Measurements from ENCODE around the gene FBXL15. TPM values are rescaled to one million over a fixed set of nuclear protein-coding genes. Genes with fewer than 3 reads are reported as not detected.

Gene FBXL15
- total RNA-seq, 4 donors from 2014 or later = 14.2 to 34.8 (median 21.0) TPM

DNA sequence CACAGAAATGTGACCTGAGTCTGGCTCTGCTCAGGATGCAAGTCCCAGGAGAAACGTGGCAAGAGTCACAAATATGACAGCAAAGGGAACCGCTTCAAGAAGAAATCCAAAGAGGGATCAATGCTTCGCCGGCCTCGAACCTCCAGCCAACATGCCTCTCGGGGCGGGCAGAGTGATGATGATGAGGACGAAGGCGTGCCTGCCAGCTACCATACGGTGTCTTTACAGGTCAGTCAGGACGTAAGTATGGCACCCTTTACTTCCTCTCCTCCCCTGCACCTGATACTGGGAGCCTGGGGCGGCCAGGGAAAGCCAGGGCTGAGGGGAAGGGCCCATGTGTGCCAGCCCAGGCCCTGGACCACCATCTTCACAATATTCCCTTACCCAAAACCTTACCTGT is 43.7 kb upstream of the FBXL15 start:
- in situ Hi-C loops (cut with MboI; ENCODE audit: low sequenced_read_pairs in 4 of 4) = loop anchor here in 1 of 4 donors (25.0 kb wide), 1 partner anchor 210 kb away; no protein-coding TSS in a partner anchor
- no peak overlapping the region for H3K27ac ChIP-seq
- no peaks in the 10 kb centered on the region for H3K27me3 ChIP-seq
- no peak overlapping the region for H3K4me3 ChIP-seq
- ATAC-seq (no peak), DNase-seq (no peak)
- no peaks in the 10 kb centered on the region for H3K9me3 ChIP-seq
- TF ChIP-seq, protein P1, sequence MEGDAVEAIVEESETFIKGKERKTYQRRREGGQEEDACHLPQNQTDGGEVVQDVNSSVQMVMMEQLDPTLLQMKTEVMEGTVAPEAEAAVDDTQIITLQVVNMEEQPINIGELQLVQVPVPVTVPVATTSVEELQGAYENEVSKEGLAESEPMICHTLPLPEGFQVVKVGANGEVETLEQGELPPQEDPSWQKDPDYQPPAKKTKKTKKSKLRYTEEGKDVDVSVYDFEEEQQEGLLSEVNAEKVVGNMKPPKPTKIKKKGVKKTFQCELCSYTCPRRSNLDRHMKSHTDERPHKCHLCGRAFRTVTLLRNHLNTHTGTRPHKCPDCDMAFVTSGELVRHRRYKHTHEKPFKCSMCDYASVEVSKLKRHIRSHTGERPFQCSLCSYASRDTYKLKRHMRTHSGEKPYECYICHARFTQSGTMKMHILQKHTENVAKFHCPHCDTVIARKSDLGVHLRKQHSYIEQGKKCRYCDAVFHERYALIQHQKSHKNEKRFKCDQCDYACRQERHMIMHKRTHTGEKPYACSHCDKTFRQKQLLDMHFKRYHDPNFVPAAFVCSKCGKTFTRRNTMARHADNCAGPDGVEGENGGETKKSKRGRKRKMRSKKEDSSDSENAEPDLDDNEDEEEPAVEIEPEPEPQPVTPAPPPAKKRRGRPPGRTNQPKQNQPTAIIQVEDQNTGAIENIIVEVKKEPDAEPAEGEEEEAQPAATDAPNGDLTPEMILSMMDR (IDR thresholded peaks at IDR 0.05 in 4 of 5, conservative IDR thresholded peaks at IDR 0.05 in 1 of 5) = no peak
- TF ChIP-seq POLR2A (IDR thresholded peaks at IDR 0.05) = no peak
- H3K4me1 ChIP-seq = no peaks in the 10 kb centered on the region
- H3K36me3 ChIP-seq = peaks cover 5 to 95% of the 10 kb centered on the region in 2 donors
- intact Hi-C loops (cut with DNase I; ENCODE audit: low total_unique reads) = no loop called here

GRCh38 chr10:102379383-102379782 is 41.3 kb upstream of the FBXL15 start:
- TF ChIP-seq POLR2A (IDR thresholded peaks at IDR 0.05) = no peak
- TF ChIP-seq, protein P1 (IDR thresholded peaks at IDR 0.05 in 4 of 5, conservative IDR thresholded peaks at IDR 0.05 in 1 of 5) = no peak
- Histone ChIP-seq H3K4me1 (no peaks in the 10 kb centered on the region), H3K27me3 (no peaks in the 10 kb centered on the region), H3K36me3 (peaks cover 5 to 83% of the 10 kb centered on the region in 2 donors), H3K9me3 (no peaks in the 10 kb centered on the region), H3K27ac (no peak overlapping the region), H3K4me3 (no peak overlapping the region)
- in situ Hi-C loops (cut with MboI; ENCODE audit: low sequenced_read_pairs in 4 of 4) = loop anchor here in 1 of 4 donors (25.0 kb wide), 1 partner anchor 208 kb away; no protein-coding TSS in a partner anchor
- ATAC-seq = no peak
- intact Hi-C loops (cut with DNase I; ENCODE audit: low total_unique reads) = no loop called here
- DNase-seq = no peak

GRCh38 chr10:102381983-102382382 is 38.7 kb upstream of the FBXL15 start:
- intact Hi-C loops (cut with DNase I; ENCODE audit: low total_unique reads) (no loop called here), in situ Hi-C loops (cut with MboI; ENCODE audit: low sequenced_read_pairs in 4 of 4) (loop anchor here in 1 of 4 donors (25.0 kb wide), 1 partner anchor 205 kb away; no protein-coding TSS in a partner anchor)
- no peaks in the 10 kb centered on the region for H3K4me1 ChIP-seq

GRCh38 chr10:102382871-102383270 is 37.8 kb upstream of the FBXL15 start:
- ATAC-seq = no peak
- DNase-seq = no peak
- Histone ChIP-seq H3K36me3 (peaks cover 0 to 49% of the 10 kb centered on the region in 2 donors), H3K27ac (no peak overlapping the region), H3K27me3 (no peaks in the 10 kb centered on the region), H3K9me3 (no peaks in the 10 kb centered on the region), H3K4me3 (no peak overlapping the region), H3K4me1 (no peaks in the 10 kb centered on the region)
- TF ChIP-seq, protein P1 (IDR thresholded peaks at IDR 0.05 in 4 of 5, conservative IDR thresholded peaks at IDR 0.05 in 1 of 5) = no peak
- TF ChIP-seq POLR2A (IDR thresholded peaks at IDR 0.05) = no peak
- in situ Hi-C loops (cut with MboI; ENCODE audit: low sequenced_read_pairs in 4 of 4) (loop anchor here in 1 of 4 donors (25.0 kb wide), 1 partner anchor 204 kb away; no protein-coding TSS in a partner anchor), intact Hi-C loops (cut with DNase I; ENCODE audit: low total_unique reads) (no loop called here)

More at GRCh38 chr10:102381983-102382382, 38.7 kb upstream of the FBXL15 start:
- Histone ChIP-seq H3K36me3 (peaks cover 0 to 58% of the 10 kb centered on the region in 2 donors), H3K4me3 (no peak overlapping the region), H3K9me3 (no peaks in the 10 kb centered on the region), H3K27me3 (no peaks in the 10 kb centered on the region), H3K27ac (no peak overlapping the region)
- ATAC-seq (no peak), DNase-seq (no peak)
- TF ChIP-seq POLR2A (IDR thresholded peaks at IDR 0.05) = no peak
- TF ChIP-seq, protein P1 (IDR thresholded peaks at IDR 0.05 in 4 of 5, conservative IDR thresholded peaks at IDR 0.05 in 1 of 5) = no peak

- Histone ChIP-seq H3K9me3 (no peaks in the 10 kb centered on the region), H3K27ac (no peak overlapping the region), H3K4me1 (no peaks in the 10 kb centered on the region), H3K4me3 (no peak overlapping the region), H3K27me3 (no peaks in the 10 kb centered on the region), H3K36me3 (peaks cover 0 to 37% of the 10 kb centered on the region in 2 donors)
- no peak for ATAC-seq
- no peak for TF ChIP-seq POLR2A (IDR thresholded peaks at IDR 0.05)
- TF ChIP-seq, protein P1 (IDR thresholded peaks at IDR 0.05 in 4 of 5, conservative IDR thresholded peaks at IDR 0.05 in 1 of 5) = no peak
- DNase-seq = no peak
- in situ Hi-C loops (cut with MboI; ENCODE audit: low sequenced_read_pairs in 4 of 4) (loop anchor here in 1 of 4 donors (25.0 kb wide), 1 partner anchor 203 kb away; no protein-coding TSS in a partner anchor), intact Hi-C loops (cut with DNase I; ENCODE audit: low total_unique reads) (no loop called here)
Measured at GRCh38 chr10:102384053-102384452, 36.6 kb upstream of the FBXL15 start.
